ENCODE measurements around the gene ARHGAP19. TPM values are rescaled to one million over a fixed set of nuclear protein-coding genes. Genes with fewer than 3 reads are reported as not detected.

The ARHGAP19 gene
- total RNA-seq, 1 experiment from 2014 or later, result 33.2 TPM

DNA sequence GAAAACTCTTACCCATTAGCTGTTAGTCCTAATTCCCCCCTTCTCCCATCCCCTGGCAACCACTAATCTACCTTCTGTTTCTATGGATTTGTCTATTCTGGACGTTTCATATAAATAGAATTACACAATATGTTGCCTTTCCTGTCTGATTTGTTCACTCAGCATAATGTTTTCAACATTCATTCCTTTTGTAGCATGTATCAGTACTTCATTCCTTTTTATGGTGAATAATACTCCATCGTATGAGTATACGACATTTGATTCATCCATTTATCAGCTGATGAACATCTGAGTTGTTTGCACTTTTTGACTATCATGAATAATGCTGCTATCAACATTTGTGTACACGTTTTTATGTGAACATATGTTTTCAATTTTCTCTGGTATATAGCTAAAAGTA is 22.2 kb upstream of the ARHGAP19 start:
- no peak overlapping the region for H3K4ac ChIP-seq (ENCODE audit: low read depth, low read length)
- no peak overlapping the region for H3K9ac ChIP-seq (ENCODE audit: extremely low read depth, insufficient read length, low read length)
- no peak overlapping the region for H3K23ac ChIP-seq (ENCODE audit: insufficient read length, low read depth, low read length)
- no peak overlapping the region for H2AK5ac ChIP-seq (ENCODE audit: insufficient read length, low read length)
- TF ChIP-seq, protein P1, sequence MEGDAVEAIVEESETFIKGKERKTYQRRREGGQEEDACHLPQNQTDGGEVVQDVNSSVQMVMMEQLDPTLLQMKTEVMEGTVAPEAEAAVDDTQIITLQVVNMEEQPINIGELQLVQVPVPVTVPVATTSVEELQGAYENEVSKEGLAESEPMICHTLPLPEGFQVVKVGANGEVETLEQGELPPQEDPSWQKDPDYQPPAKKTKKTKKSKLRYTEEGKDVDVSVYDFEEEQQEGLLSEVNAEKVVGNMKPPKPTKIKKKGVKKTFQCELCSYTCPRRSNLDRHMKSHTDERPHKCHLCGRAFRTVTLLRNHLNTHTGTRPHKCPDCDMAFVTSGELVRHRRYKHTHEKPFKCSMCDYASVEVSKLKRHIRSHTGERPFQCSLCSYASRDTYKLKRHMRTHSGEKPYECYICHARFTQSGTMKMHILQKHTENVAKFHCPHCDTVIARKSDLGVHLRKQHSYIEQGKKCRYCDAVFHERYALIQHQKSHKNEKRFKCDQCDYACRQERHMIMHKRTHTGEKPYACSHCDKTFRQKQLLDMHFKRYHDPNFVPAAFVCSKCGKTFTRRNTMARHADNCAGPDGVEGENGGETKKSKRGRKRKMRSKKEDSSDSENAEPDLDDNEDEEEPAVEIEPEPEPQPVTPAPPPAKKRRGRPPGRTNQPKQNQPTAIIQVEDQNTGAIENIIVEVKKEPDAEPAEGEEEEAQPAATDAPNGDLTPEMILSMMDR (conservative IDR thresholded peaks at IDR 0.05), result no peak
- no peak overlapping the region for H2BK20ac ChIP-seq (ENCODE audit: low read depth, low read length, poor library complexity, severe bottlenecking)
- H2BK15ac ChIP-seq (ENCODE audit: low read depth, low read length), result no peak overlapping the region
- H4K5ac ChIP-seq (ENCODE audit: insufficient read length, low read depth, low read length), result no peak overlapping the region
- H4K91ac ChIP-seq (ENCODE audit: insufficient read length, low read depth, low read length), result no peak overlapping the region
- H3T11ph ChIP-seq (ENCODE audit: low read length), result no peak overlapping the region
- no peak overlapping the region for H4K8ac ChIP-seq (replicated peaks; ENCODE audit: insufficient read length, low read depth, low read length)
- Mint-ChIP-seq H3K36me3 (ENCODE audit: insufficient read depth in 1 of 3, low read depth in 3 of 3) (no peaks in the 10 kb centered on the region), H3K27me3 (ENCODE audit: low read depth) (peaks cover 9% of the 10 kb centered on the region), H3K4me3 (no peak overlapping the region), H3K4me1 (peaks cover 9 to 11% of the 10 kb centered on the region in 2 experiments), H3K9me3 (no peaks in the 10 kb centered on the region; a peak in 1 of 5 replicates), H3K27ac (no peak overlapping the region)
- H3K27me3 ChIP-seq (ENCODE audit: insufficient read depth, low read length), result no peaks in the 10 kb centered on the region
- WGBS (ENCODE audit: extremely low coverage, insufficient read length, low lambda C conversion rate), result no CpG with 5 or more reads among the region's 4 CpGs
- no peak overlapping the region for H3K4me2 ChIP-seq (ENCODE audit: insufficient read depth, insufficient read length, low read length)
- H3K79me2 ChIP-seq (ENCODE audit: insufficient read depth, low read length), result no peaks in the 10 kb centered on the region
- no peaks in the 10 kb centered on the region for H4K20me1 ChIP-seq (ENCODE audit: control insufficient read depth, insufficient read depth, insufficient read length)
- H3K9me3 ChIP-seq (ENCODE audit: control insufficient read depth, low read depth, low read length), result no peaks in the 10 kb centered on the region
- no peak overlapping the region for H3K14ac ChIP-seq (ENCODE audit: insufficient read depth, low read length)
- H3K56ac ChIP-seq (ENCODE audit: insufficient read length, low read depth, low read length), result no peak overlapping the region
- no peaks in the 10 kb centered on the region for H3K79me1 ChIP-seq (ENCODE audit: insufficient read depth, low read depth, low read length, poor library complexity, severe bottlenecking)
- H2AFZ ChIP-seq (ENCODE audit: low read length), result no peak overlapping the region
- no peak overlapping the region for H3K27ac ChIP-seq (ENCODE audit: insufficient read length, low read depth, low read length)
- peaks cover 8% of the 10 kb centered on the region for H3K23me2 ChIP-seq (ENCODE audit: insufficient read length, low read depth, low read length, poor library complexity, severe bottlenecking)
- no peak overlapping the region for H2BK120ac ChIP-seq (ENCODE audit: low read depth, low read length, poor library complexity, severe bottlenecking)
- no peak overlapping the region for H2BK5ac ChIP-seq (ENCODE audit: insufficient read length, low read length)
- no peak for DNase-seq
- no peak overlapping the region for H3K18ac ChIP-seq (ENCODE audit: insufficient read length, low read depth, low read length)
- H3K4me1 ChIP-seq (ENCODE audit: insufficient read depth, low read length), result no peaks in the 10 kb centered on the region
- H2BK12ac ChIP-seq (ENCODE audit: insufficient read length, low read depth, low read length), result no peak overlapping the region
